ENCODE measurements around the gene ZNF337.
"Not testable (repeated sequence)": the region's sequence is repeated elsewhere in the genome, so short reads cannot be mapped to it uniquely, and the experiment has no call there.

The ZNF337 gene

DNA sequence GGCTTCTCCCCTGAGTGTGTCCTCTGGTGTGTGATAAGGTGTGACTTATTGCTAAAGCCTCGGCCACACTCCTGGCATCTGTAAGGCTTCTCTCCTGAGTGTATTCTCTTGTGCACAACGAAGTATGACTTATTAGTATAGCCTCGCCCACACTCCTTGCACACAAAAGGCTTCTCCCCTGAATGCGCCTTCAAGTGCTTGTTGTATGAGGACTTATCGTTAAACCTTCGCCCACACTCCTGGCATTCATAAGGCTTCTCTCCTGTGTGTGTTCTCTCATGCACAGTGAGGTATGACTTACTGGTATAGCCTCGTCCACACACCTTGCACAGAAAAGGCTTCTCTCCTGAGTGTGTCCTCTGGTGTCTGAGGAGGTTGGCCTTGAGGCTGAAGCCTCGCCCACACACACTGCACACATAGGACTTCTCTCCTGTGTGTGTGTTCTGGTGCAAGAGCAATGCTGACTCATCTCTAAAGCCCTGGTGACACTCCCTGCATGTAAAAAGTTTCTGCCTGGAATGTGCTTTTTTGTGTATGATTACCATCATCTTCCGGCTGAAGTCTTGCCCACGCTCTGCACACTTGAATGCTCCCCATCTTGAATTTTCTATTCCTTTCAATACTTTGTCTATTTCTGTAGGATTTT, 20.4 kb downstream of the ZNF337 start:
- no peak overlapping the region for H3K4me3 Mint-ChIP-seq
- no peak overlapping the region for H3K27ac Mint-ChIP-seq
- no peaks in the 10 kb centered on the region for H3K27me3 Mint-ChIP-seq
- H3K9me3 Mint-ChIP-seq = peaks cover 2% of the 10 kb centered on the region
- no peak for DNase-seq
- H3K4me1 Mint-ChIP-seq (ENCODE audit: low read depth) = peaks cover 4% of the 10 kb centered on the region
- H3K36me3 Mint-ChIP-seq (ENCODE audit: low read depth) = peaks cover 89% of the 10 kb centered on the region

- peaks cover 4% of the 10 kb centered on the region for H3K4me1 Mint-ChIP-seq (ENCODE audit: low read depth)
- H3K9me3 Mint-ChIP-seq = peaks cover 2% of the 10 kb centered on the region
- DNase-seq = no peak
- no peak overlapping the region for H3K27ac Mint-ChIP-seq
- no peaks in the 10 kb centered on the region for H3K27me3 Mint-ChIP-seq
- no peak overlapping the region for H3K4me3 Mint-ChIP-seq
- peaks cover 83% of the 10 kb centered on the region for H3K36me3 Mint-ChIP-seq (ENCODE audit: low read depth)
These were observed 21.5 kb downstream of the ZNF337 start for GRCh38 chr20:25675161-25675560.

DNA sequence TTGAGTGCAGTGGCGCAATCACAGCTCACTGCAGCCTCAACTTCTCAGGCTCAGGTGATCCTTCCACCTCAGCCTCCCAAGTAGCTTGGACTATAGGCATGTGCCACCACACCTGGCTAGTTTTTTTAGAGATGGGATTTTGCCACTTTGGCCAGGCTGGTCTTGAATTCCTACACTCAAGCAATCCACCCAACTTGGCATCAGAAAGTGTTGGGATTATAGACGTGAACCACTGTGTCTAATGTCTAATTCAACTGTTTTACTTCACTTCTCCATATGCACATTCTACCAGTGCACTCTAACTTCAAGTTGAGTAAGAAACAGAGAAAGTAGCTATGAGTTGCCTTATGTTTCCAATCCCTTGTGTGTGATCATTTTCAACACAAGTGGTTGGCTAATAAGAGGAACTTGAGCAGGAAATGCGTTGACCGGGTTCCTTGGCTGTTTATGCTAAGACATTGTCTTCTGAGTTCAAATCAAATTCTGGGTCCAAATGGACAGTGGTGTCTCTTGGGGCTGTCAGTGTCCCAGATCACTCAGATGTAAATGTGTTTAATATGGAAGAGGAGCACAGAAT, 23.9 kb downstream of the ZNF337 start:
- Mint-ChIP-seq H3K9me3 (peaks cover 2% of the 10 kb centered on the region), H3K36me3 (ENCODE audit: low read depth) (peaks cover 61% of the 10 kb centered on the region), H3K27ac (no peak overlapping the region), H3K4me1 (ENCODE audit: low read depth) (peaks cover 3% of the 10 kb centered on the region), H3K27me3 (no peaks in the 10 kb centered on the region), H3K4me3 (no peak overlapping the region)
- no peak for DNase-seq

DNA sequence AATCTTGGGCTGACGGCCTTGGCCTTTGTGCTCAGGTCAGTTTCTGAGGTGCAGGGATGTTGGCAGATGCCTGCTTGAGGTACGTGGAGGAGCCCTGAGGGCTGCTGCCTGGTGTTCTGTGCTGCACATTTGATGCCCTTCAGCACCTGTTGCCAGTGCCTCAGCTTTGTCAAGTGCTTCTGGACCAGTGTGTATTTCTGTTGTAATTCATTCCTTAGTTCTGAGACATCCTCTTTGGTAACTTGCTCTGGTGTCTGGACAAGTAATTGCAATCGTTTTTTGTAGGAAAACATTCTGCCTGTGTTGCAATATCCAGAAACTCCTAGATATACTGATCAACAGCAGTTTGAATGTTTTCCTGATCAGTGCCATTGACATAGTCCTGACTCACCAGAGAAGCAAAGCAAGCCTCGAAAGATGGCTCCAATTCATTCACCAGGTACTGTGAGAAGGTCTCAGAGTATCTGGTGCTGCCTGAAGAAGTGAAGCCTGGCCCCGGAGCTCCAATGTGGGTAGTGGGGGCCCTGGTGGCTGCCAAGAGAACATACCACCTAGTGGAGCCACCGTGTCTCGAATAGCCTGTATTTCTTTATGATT, 26.7 kb downstream of the ZNF337 start:
- Mint-ChIP-seq H3K4me1 (ENCODE audit: low read depth) (no peaks in the 10 kb centered on the region), H3K36me3 (ENCODE audit: low read depth) (peaks cover 33% of the 10 kb centered on the region), H3K27me3 (no peaks in the 10 kb centered on the region), H3K27ac (no peak overlapping the region), H3K4me3 (no peak overlapping the region), H3K9me3 (peaks cover 2% of the 10 kb centered on the region)
- no peak for DNase-seq

- H3K36me3 Mint-ChIP-seq (ENCODE audit: low read depth) = peaks cover 20% of the 10 kb centered on the region
- H3K4me1 Mint-ChIP-seq (ENCODE audit: low read depth) = no peaks in the 10 kb centered on the region
- no peak for DNase-seq
- H3K27me3 Mint-ChIP-seq = no peaks in the 10 kb centered on the region
- peaks cover 2% of the 10 kb centered on the region for H3K9me3 Mint-ChIP-seq
- H3K4me3 Mint-ChIP-seq = no peak overlapping the region
- no peak overlapping the region for H3K27ac Mint-ChIP-seq
These were observed 28.2 kb downstream of the ZNF337 start for GRCh38 chr20:25668446-25668845.

GRCh38 chr20:25659999-25660398, 36.7 kb downstream of the ZNF337 start:
- DNase-seq = no peak
- Mint-ChIP-seq H3K27ac (no peak overlapping the region), H3K4me3 (no peak overlapping the region)

GRCh38 chr20:25654487-25654886, 42.2 kb downstream of the ZNF337 start:
- no peak overlapping the region for H3K4me3 Mint-ChIP-seq
- H3K9me3 Mint-ChIP-seq = no peaks in the 10 kb centered on the region
- H3K4me1 Mint-ChIP-seq (ENCODE audit: low read depth) = no peaks in the 10 kb centered on the region
- H3K27me3 Mint-ChIP-seq = no peaks in the 10 kb centered on the region
- H3K36me3 Mint-ChIP-seq (ENCODE audit: low read depth) = peaks cover 9% of the 10 kb centered on the region
- no peak for DNase-seq
- no peak overlapping the region for H3K27ac Mint-ChIP-seq

More at GRCh38 chr20:25659999-25660398, 36.7 kb downstream of the ZNF337 start:
- no peaks in the 10 kb centered on the region for H3K9me3 Mint-ChIP-seq
- H3K36me3 Mint-ChIP-seq (ENCODE audit: low read depth) = peaks cover 13% of the 10 kb centered on the region
- H3K4me1 Mint-ChIP-seq (ENCODE audit: low read depth) = no peaks in the 10 kb centered on the region
- no peaks in the 10 kb centered on the region for H3K27me3 Mint-ChIP-seq

DNA sequence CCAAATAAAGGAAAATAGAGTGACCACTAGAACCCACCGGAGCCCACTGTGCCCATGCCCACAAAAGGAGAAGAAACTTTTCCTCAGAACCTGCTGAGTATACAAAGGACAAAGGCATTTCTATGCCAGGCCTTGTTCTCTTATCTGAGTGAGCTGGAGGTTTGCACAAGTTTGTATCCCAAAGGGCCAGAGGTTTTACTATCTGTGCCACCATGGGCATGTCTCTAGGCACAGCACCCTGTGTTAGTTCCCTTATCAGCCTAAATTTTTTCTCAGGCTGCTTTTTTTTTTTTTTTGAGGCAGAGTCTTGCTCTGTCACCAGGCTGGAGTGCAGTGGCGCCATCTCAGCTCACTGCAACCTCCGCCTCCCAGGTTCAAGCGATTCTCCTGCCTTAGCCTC, 43.8 kb downstream of the ZNF337 start:
- peaks cover 13% of the 10 kb centered on the region for H3K36me3 Mint-ChIP-seq (ENCODE audit: low read depth)
- not testable (repeated sequence) for H3K27ac Mint-ChIP-seq; H3K9me3 Mint-ChIP-seq; H3K4me1 Mint-ChIP-seq (ENCODE audit: low read depth); DNase-seq; H3K4me3 Mint-ChIP-seq; H3K27me3 Mint-ChIP-seq

GRCh38 chr20:25644814-25645213, 51.8 kb downstream of the ZNF337 start:
- peaks cover 23% of the 10 kb centered on the region for H3K36me3 Mint-ChIP-seq (ENCODE audit: low read depth)
- peaks cover 6% of the 10 kb centered on the region for H3K4me1 Mint-ChIP-seq (ENCODE audit: low read depth)
- no peak overlapping the region for H3K27ac Mint-ChIP-seq
- H3K4me3 Mint-ChIP-seq = no peak overlapping the region
- DNase-seq = no peak
- no peaks in the 10 kb centered on the region for H3K9me3 Mint-ChIP-seq
- no peaks in the 10 kb centered on the region for H3K27me3 Mint-ChIP-seq

GRCh38 chr20:25643716-25644115, 52.9 kb downstream of the ZNF337 start:
- H3K27me3 Mint-ChIP-seq = no peaks in the 10 kb centered on the region
- peaks cover 6% of the 10 kb centered on the region for H3K4me1 Mint-ChIP-seq (ENCODE audit: low read depth)
- peaks cover 23% of the 10 kb centered on the region for H3K36me3 Mint-ChIP-seq (ENCODE audit: low read depth)
- no peaks in the 10 kb centered on the region for H3K9me3 Mint-ChIP-seq
- no peak overlapping the region for H3K27ac Mint-ChIP-seq
- no peak for DNase-seq
- H3K4me3 Mint-ChIP-seq = no peak overlapping the region

DNA sequence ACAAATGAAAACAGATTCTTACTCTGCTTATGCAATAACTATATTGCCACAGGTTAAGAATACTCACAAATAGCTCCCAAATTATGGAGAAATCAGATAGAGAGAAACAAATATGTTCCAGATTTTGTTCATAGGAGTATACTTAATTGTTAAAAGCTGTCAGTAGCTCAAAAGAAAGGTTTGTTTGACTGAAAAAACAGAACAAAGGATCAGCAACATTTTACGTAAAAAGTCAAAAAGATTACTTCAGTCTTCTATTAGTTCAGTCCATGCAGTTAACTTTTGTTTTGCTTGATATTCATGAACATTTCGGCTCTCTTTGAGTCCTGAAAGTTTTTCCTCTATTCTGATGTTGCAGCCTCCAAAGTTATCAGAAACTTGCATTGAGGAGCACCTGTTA, 59.4 kb downstream of the ZNF337 start:
- H3K27ac Mint-ChIP-seq = no peak overlapping the region
- no peak for DNase-seq
- peaks cover 9% of the 10 kb centered on the region for H3K9me3 Mint-ChIP-seq
- H3K4me3 Mint-ChIP-seq = no peak overlapping the region
- peaks cover 9% of the 10 kb centered on the region for H3K4me1 Mint-ChIP-seq (ENCODE audit: low read depth)
- no peaks in the 10 kb centered on the region for H3K27me3 Mint-ChIP-seq
- peaks cover 37% of the 10 kb centered on the region for H3K36me3 Mint-ChIP-seq (ENCODE audit: low read depth)

GRCh38 chr20:25632940-25633790, 63.5 kb downstream of the ZNF337 start:
- no peak overlapping the region for H3K4me3 Mint-ChIP-seq
- peaks cover 11% of the 10 kb centered on the region for H3K4me1 Mint-ChIP-seq (ENCODE audit: low read depth)
- H3K9me3 Mint-ChIP-seq = peaks cover 9% of the 10 kb centered on the region
- H3K27ac Mint-ChIP-seq = no peak overlapping the region
- DNase-seq = no peak
- no peaks in the 10 kb centered on the region for H3K27me3 Mint-ChIP-seq
- H3K36me3 Mint-ChIP-seq (ENCODE audit: low read depth) = peaks cover 36% of the 10 kb centered on the region

DNA sequence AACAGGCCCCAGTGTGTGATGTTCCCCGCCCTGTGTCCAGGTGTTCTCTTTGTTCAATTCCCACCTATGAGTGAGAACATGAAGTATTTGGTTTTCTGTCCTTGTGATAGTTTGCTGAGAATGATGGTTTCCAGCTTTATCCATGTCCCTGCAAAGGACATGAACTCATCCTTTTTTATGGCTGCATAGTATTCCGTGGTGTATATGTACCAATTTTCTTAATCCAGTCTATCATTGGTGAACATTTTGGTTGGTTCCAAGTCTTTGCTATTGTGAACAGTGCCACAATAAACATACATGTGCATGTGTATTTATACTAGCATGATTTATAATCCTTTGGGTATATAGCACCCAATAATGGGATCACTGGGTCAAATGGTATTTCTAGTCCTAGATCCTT, 66.0 kb downstream of the ZNF337 start:
- DNase-seq, H3K4me3 Mint-ChIP-seq, H3K9me3 Mint-ChIP-seq, H3K27me3 Mint-ChIP-seq, H3K27ac Mint-ChIP-seq: not testable (repeated sequence)
- peaks cover 25% of the 10 kb centered on the region for H3K36me3 Mint-ChIP-seq (ENCODE audit: low read depth)
- H3K4me1 Mint-ChIP-seq (ENCODE audit: low read depth) = peaks cover 11% of the 10 kb centered on the region

DNA sequence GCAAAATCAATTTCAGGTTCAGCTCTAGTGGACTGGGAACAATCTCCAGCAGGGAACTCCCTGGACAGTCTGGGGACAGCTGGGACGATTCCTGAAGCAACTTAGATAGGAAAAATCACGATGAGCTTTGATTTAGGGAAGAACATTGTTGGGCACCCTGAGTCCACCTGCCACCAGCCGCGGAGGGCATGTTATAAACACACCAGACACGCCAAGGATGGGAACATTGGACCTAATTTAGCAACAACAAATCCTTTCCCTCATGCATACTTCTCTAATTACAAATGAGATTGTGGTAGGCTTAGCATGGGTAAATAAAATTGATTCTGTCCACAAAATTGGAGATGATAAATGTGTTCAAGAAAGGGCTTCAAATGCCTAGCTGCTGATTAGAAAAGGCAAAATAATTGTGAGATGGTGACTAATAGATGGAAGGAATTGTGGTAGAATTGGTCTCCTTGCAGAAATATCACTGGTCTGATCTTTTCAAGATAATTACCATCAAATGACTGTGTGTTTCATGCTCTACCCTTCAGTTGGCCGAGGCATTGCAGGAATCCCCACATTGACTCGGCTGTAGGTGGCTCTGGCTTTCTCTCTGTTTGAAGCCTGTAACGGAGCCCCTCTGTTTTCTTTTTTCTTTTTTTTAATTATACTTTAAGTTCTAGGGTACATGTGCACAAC, 66.7 kb downstream of the ZNF337 start:
- no peaks in the 10 kb centered on the region for H3K27me3 Mint-ChIP-seq
- H3K36me3 Mint-ChIP-seq (ENCODE audit: low read depth) = peaks cover 18% of the 10 kb centered on the region
- peaks cover 13% of the 10 kb centered on the region for H3K4me1 Mint-ChIP-seq (ENCODE audit: low read depth)
- H3K4me3 Mint-ChIP-seq = no peak overlapping the region
- no peak for DNase-seq
- H3K27ac Mint-ChIP-seq = no peak overlapping the region
- H3K9me3 Mint-ChIP-seq = peaks cover 2% of the 10 kb centered on the region
